Stromal cell of bone marrow (primary cell): ENCODE measurements around the gene CTNNBIP1.
"Not testable (repeated sequence)": the region's sequence is repeated elsewhere in the genome, so short reads cannot be mapped to it uniquely, and the experiment has no call there.

Experiments
- DNase-seq: peaks from one replicate; pipeline ENCODE4 v3.0.0-alpha.2; 2012; ENCODE audit warnings: low read depth

The CTNNBIP1 gene

GRCh38 chr1:9803003-9803918 lies 106.8 kb downstream of the CTNNBIP1 start:
- DNase-seq, result not testable (repeated sequence)

- no peak for DNase-seq
Observed at GRCh38 chr1:9801909-9802308, 108.2 kb downstream of the CTNNBIP1 start.
